K562 (cell line): ENCODE measurements around the gene PFN3. TPM values are rescaled to one million over a fixed set of nuclear protein-coding genes. Genes with fewer than 3 reads are reported as not detected.

ENCODE experiments used
- CC2D1A ChIP-seq: fragments of 450-650 bp; IDR thresholded peaks from 2 replicates; pipeline ENCODE4 v1.6.1; 2017; ENCODE audit warnings: mild to moderate bottlenecking
- DPF2 ChIP-seq: fragments of 450-650 bp; IDR thresholded peaks from 2 replicates; pipeline ENCODE4 v1.6.1; 2016
- E2F3 ChIP-seq: fragments of 250-450 bp; sonication (Bioruptor Pico); IDR thresholded peaks from 2 replicates; pipeline ENCODE4 v1.4.0; 2020; ENCODE audit warnings: mild to moderate bottlenecking
- FOXA3 ChIP-seq, 2 experiments: fragments of 450-650 bp in 1 of 2; sonication (generic) in 1 of 2; formaldehyde crosslinking; IDR thresholded peaks in 1 of 2; conservative IDR thresholded peaks in 1 of 2; 2 replicates each; pipeline versions ENCODE4 v1.4.0 to v1.8.0; 2020 to 2022; ENCODE audit warnings: mild to moderate bottlenecking in 2 of 2, missing genetic modification reagents in 1 of 2
- FOXK1 ChIP-seq: sonication (generic); formaldehyde crosslinking; IDR thresholded peaks from 2 replicates; pipeline ENCODE4 v1.8.0; 2022; ENCODE audit warnings: missing genetic modification reagents, mild to moderate bottlenecking, borderline replicate concordance
- GABPB1 ChIP-seq: sonication (generic); formaldehyde crosslinking; IDR thresholded peaks from 2 replicates; pipeline ENCODE4 v1.8.0; 2022; ENCODE audit warnings: mild to moderate bottlenecking, missing genetic modification reagents
- HDAC1 ChIP-seq, 2 experiments: fragments of 450-650 bp; IDR thresholded peaks; 2 replicates each; pipeline ENCODE4 v1.6.1; 2016 to 2017; ENCODE audit warnings: inconsistent platforms in 1 of 2, mild to moderate bottlenecking in 1 of 2, moderate library complexity in 1 of 2
- KDM2B ChIP-seq: fragments of 250-450 bp; sonication (Bioruptor Pico); IDR thresholded peaks from 2 replicates; pipeline ENCODE4 v1.8.0; 2021; ENCODE audit warnings: mild to moderate bottlenecking, moderate library complexity
- KHSRP ChIP-seq: fragments of 450-650 bp; IDR thresholded peaks from 2 replicates; pipeline ENCODE4 v1.6.1; 2017
- MXI1 ChIP-seq: IDR thresholded peaks from 2 replicates; pipeline ENCODE4 v1.6.1; 2011; ENCODE audit warnings: low read depth, mild to moderate bottlenecking, improper control_type of control experiment, low read length
- PYGO2 ChIP-seq: fragments of 450-650 bp; IDR thresholded peaks from 2 replicates; pipeline ENCODE4 v1.6.1; 2016; ENCODE audit warnings: mild to moderate bottlenecking, missing genetic modification characterization, moderate library complexity, missing compliant biosample characterization
- RBM34 ChIP-seq: fragments of 200-400 bp; formaldehyde crosslinking; IDR thresholded peaks from 2 replicates; pipeline ENCODE4 v1.6.1; 2018; ENCODE audit warnings: low read length, borderline replicate concordance; ENCODE audit not compliant: insufficient read depth
- TAF7 ChIP-seq: fragments of 450-650 bp; IDR thresholded peaks from 2 replicates; pipeline ENCODE4 v1.6.1; 2016; ENCODE audit warnings: missing genetic modification characterization, missing compliant biosample characterization
- U2AF2 ChIP-seq: fragments of 200-400 bp; formaldehyde crosslinking; optimal IDR thresholded peaks from 2 replicates; pipeline ENCODE3; 2017; ENCODE audit warnings: low read depth, mild to moderate bottlenecking, low read length
- YY1 ChIP-seq, 3 experiments: IDR thresholded peaks; 2 replicates each; pipeline ENCODE4 v1.6.1; 2011; ENCODE audit warnings: low read length in 2 of 3, mild to moderate bottlenecking in 2 of 3, moderate library complexity in 2 of 3, borderline replicate concordance in 1 of 3, control low read depth in 1 of 3, low read depth in 1 of 3; ENCODE audit not compliant: insufficient read depth in 3 of 3, insufficient replicate concordance in 2 of 3, control insufficient read depth in 1 of 3, insufficient read length in 1 of 3; ENCODE audit errors: extremely low read depth in 1 of 3
- ZC3H4 ChIP-seq: sonication (generic); formaldehyde crosslinking; IDR thresholded peaks from 2 replicates; pipeline ENCODE4 v1.9.0; 2021; ENCODE audit warnings: missing genetic modification reagents, borderline replicate concordance
- ZC3H8 ChIP-seq: fragments of 450-650 bp; IDR thresholded peaks from 2 replicates; pipeline ENCODE4 v1.6.1; 2017
- ZNF277 ChIP-seq: fragments of 250-450 bp; sonication (Bioruptor Pico); IDR thresholded peaks from 2 replicates; pipeline ENCODE4 v1.8.0; 2022; ENCODE audit warnings: inconsistent platforms, mild to moderate bottlenecking, moderate library complexity, borderline replicate concordance
- ZNF398 ChIP-seq: fragments of 250-450 bp; sonication (Bioruptor Pico); IDR thresholded peaks from 2 replicates; pipeline ENCODE4 v1.8.0; 2021; ENCODE audit warnings: moderate library complexity, mild to moderate bottlenecking, inconsistent platforms
- ZNF511 ChIP-seq: sonication (generic); formaldehyde crosslinking; IDR thresholded peaks from 2 replicates; pipeline ENCODE4 v1.8.0; 2022; ENCODE audit warnings: mild to moderate bottlenecking, missing genetic modification reagents
- ZNF639 ChIP-seq, 2 experiments: fragments of 200-800 bp in 1 of 2; sonication (Bioruptor generic) in 1 of 2; sonication (generic) in 1 of 2; formaldehyde crosslinking in 1 of 2; IDR thresholded peaks in 1 of 2; conservative IDR thresholded peaks in 1 of 2; 2 replicates each; pipeline versions ENCODE4 v1.5.0 to v1.6.1; 2016 to 2020; ENCODE audit warnings: missing compliant biosample characterization in 1 of 2, missing genetic modification characterization in 1 of 2, missing genetic modification reagents in 1 of 2
- ZNF76 ChIP-seq: fragments of 250-450 bp; sonication (Bioruptor Pico); IDR thresholded peaks from 2 replicates; pipeline ENCODE4 v1.4.0; 2020; ENCODE audit warnings: mild to moderate bottlenecking, moderate library complexity, borderline replicate concordance
- polyA plus RNA-seq, 8 experiments: library from polyadenylated mRNA; depleted of rRNA in 4 of 8; stranded (reverse) in 5 of 8; unstranded in 3 of 8; fragments of >200 nt; fragmentation: Nextera tagmentation in 2 of 8; fragmentation: Illumina TruSeq in 1 of 8; extraction: Ambion mirVana in 2 of 8; extraction: Trizol in 1 of 8; gene quantifications; 2 replicates each; pipeline versions ENCODE4 v1.2.1 to v1.2.3, GENCODE V29; 2011 to 2014; ENCODE audit warnings: inconsistent platforms in 1 of 8, missing spikeins in 1 of 8
- total RNA-seq, 7 experiments: library from RNA; depleted of rRNA in 6 of 7; stranded (reverse); fragments of >200 nt in 6 of 7; fragmentation: Illumina TruSeq in 2 of 7; extraction: Trizol in 2 of 7; gene quantifications; 2 replicates each; pipeline versions ENCODE4 v1.2.1 to v1.2.3, GENCODE V29; 2011 to 2021; ENCODE audit warnings: low replicate concordance in 1 of 7
- TF ChIP-seq, protein P1 (sequence below): fragments of 250-450 bp; sonication (Bioruptor Pico); IDR thresholded peaks from 2 replicates; pipeline ENCODE4 v1.6.1; 2021; ENCODE audit warnings: mild to moderate bottlenecking

PFN3 gene
- total and polyA plus RNA-seq, 9 of the 15 experiments (the other 6 are each of a cell fraction or from before 2014, with no cell fraction given), result not detected

DNA sequence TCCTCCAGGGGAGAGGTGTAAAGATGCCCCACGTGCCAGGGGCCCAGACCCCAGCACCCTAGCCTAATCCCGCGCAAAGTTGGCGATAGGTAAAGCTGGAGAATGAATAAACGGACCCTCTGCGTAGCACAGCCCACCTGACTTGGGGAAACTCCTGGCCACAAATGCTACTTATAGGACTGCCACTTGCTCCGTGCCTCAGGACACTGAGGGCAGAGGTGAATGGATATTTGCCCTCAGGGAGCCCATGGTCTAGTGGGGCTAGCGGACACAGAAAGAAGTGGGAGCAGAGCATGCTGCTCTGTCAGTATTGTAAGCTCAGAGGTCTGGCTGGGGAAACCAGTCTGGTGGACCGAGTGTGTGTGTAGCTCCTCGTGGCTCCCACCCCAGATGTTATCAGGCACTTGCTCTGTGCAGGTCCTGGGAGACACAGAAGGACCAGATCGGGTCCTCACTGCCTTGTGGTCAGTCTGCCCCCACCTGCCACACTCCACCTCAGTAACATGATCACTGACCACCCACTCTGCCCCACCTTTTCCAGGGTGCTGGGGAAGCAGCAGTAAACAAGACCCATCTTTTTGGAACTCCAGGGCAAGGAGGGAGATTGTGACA is 26.9 kb upstream of the PFN3 start (continued):
- TF ChIP-seq YY1 (IDR thresholded peaks at IDR 0.05; ENCODE audit: borderline replicate concordance in 1 of 3, control insufficient read depth in 1 of 3, extremely low read depth in 1 of 3, insufficient read depth in 3 of 3, insufficient read length in 1 of 3, insufficient replicate concordance in 2 of 3, low read depth in 1 of 3, low read length in 2 of 3) (no peak), U2AF2 (no peak), E2F3 (CRISPR knock-in tag) (no peak), PYGO2 (no peak), ZNF511 (CRISPR knock-in tag) (peak; percentile 66), GABPB1 (peak; percentile 53), DPF2 (no peak), HDAC1 (IDR thresholded peaks at IDR 0.05) (peak in 1 of 2 experiments; percentile 60; a peak in 2 of 4 replicates), CC2D1A (no peak), ZNF277 (CRISPR knock-in tag) (no peak), TAF7 (no peak), ZC3H4 (0 out of 2 replicates have a peak, but pooled peaks have one; percentile 73), MXI1 (no peak), KHSRP (no peak), FOXK1 (CRISPR knock-in tag) (no peak), ZC3H8 (no peak), FOXA3 (CRISPR knock-in tag; conservative IDR thresholded peaks at IDR 0.05 in 1 of 2, IDR thresholded peaks at IDR 0.05 in 1 of 2) (peak in 1 of 2 experiments; percentile 85; a peak in 2 of 4 replicates), ZNF639 (CRISPR knock-in tag; conservative IDR thresholded peaks at IDR 0.05 in 1 of 2, IDR thresholded peaks at IDR 0.05 in 1 of 2) (no peak), ZNF398 (CRISPR knock-in tag) (no peak), ZNF76 (CRISPR knock-in tag) (no peak), RBM34 (no peak), KDM2B (CRISPR knock-in tag) (no peak)
- TF ChIP-seq, protein P1, sequence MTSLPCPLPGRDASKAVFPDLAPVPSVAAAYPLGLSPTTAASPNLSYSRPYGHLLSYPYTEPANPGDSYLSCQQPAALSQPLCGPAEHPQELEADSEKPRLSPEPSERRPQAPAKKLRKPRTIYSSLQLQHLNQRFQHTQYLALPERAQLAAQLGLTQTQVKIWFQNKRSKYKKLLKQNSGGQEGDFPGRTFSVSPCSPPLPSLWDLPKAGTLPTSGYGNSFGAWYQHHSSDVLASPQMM (CRISPR knock-in tag), result no peak
